NCI-H1694 treated with DMSO at 0.1 percent for 48 hours (cell line): Measurements from ENCODE around the gene GASK1B.

ENCODE experiments used
- DNase-seq: peaks from one replicate; lab custom pipeline; 2025; lab: John Stamatoyannopoulos, UW

GASK1B gene

DNA sequence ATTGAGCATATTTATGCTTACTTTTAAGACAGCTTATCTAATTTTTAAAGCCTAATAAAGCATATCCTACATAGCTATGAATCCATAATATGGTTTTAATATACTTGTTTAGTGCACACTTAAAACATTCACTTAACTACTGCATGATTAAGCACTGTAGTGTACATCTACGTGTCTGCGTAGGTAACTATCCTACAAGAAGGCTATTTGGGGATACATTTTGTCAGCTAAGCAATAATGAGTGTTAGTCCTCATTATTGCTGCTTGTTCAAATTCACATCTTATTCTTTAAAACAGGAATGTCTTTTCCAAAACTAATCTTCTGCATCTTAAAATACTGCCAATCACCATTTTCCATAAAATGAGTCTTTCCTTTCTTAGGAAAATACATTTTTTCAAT, 38.6 kb downstream of the GASK1B start:
- no peak for DNase-seq

DNA sequence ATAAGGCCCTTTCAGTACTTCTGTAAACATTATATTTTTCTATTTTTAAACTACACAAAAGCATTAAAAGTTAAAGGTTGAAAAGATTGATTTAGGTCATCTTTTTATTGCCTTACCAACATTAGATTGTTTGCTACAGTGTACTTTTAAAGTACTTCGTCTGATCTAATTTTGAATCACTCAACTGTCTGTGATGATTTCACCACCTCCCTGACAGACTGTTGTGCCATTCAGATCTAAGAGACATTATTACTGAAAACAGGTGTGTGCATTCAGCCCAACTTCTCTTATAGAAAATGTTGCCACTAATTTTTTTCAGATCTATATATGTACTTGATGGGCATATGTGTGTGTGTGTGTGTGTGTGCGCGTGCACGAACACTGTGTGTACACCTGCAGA, 39.3 kb downstream of the GASK1B start:
- DNase-seq: no peak

DNA sequence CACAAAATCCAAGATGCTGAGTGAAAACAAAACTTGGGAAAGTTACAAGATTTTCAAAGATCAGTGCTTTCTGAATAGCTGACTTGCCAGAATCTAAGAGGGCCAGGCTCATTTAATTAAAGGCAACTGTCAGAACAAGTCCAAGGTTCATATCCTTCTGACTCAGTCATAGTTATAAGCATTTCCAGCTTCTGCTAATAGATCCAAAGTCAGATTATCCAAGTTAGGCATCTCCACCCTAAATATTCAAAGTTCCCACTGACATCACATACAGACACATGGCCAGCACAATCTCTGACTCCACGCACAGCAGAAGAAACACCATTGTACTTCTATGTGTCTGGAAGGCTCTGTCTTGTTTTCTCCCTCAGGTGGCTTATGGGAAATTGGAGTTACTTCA, 41.8 kb downstream of the GASK1B start:
- DNase-seq: no peak

DNA sequence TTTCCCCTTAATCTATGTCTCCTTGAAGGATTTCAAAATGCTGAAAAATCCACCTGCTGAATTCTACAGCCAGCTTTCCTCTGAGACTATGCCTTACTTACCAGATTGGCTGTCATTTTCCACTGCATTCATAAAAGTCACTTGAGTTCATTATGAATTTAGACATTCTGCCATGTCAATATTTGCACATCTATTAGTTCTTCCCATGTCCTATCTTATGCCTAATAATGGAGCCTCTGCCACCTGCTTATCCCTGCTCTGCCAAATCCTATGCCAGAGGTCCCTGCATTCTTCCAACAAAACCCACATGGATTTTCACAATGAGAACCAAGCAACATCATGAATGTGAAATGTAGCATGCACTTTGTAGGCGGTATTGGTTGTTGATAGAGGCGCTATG, 42.6 kb downstream of the GASK1B start:
- no peak for DNase-seq

DNA sequence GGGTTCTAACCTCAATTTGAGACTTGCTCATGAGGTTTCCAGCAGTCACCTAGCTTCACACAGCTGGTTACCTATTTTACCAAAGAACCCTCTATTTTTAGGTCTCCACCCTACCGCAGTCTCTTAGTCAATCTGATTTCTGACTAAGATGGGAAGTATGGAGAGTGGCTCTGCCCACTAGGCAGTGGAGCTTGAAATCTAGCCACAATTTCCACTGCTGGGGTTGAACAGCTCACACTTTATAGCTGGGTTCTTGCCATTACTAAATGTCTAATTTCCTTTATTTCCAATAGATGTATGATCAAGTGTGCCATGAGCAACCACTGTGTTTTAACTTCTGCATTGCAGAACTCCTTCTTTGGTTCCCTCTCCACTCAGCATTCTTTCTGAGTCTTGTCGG, 43.1 kb downstream of the GASK1B start:
- no peak for DNase-seq

DNA sequence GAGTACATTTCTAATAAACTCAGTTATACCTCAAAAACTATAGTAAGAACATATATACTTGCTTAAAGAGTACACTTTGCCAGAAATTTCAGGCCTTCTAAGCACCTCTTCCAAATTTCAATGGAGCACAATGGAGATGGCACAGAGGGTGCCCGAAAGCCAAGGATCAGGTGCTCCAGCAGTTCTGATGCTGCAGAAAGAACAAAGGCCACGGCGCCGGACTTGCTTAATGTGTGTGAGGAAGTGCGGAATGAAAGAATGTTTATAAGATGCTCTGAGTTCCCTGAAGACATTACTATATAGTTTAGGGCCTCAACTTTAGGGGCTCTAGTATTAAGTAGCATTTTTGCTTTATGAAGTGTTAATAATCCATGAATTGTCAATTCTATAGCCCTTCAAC, 44.3 kb downstream of the GASK1B start:
- DNase-seq: no peak

DNA sequence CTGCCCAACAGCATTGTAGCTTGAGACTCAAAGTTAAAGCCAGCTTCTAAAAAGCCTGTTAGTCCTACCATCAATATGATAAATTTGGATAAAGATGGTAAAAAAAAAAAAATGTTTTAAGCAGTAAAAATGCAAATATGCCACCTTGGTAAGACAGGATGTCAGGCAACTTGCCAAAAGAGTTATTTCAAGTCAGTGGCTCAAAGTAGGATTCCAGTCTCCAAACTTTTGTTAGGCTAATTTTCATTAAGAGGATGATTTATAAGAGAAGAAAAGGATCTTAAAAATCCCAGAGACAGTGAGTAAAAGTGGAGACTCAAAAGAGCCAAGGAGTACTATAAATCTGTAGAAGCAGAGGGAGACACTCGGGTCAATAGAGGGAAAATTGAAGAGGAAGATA, 47.5 kb downstream of the GASK1B start:
- DNase-seq: no peak
